WERI-Rb-1 (cell line): Measurements from ENCODE around the gene AP3M1.

Source experiments
- DNase-seq: peaks from one replicate; pipeline ENCODE4 v3.0.0-alpha.2; 2020
- H3K27ac ChIP-seq: fragments of 250-450 bp; sonication (Bioruptor Pico); 2 replicates; pipeline ENCODE4 v1.5.1; 2020; ENCODE audit warnings: mild to moderate bottlenecking, moderate library complexity
- H3K27me3 ChIP-seq: fragments of 250-450 bp; sonication (Bioruptor Pico); 2 replicates; pipeline ENCODE4 v1.5.1; 2021; ENCODE audit warnings: mild to moderate bottlenecking, low read depth, moderate library complexity; ENCODE audit not compliant: insufficient read depth, severe bottlenecking
- H3K36me3 ChIP-seq: fragments of 250-450 bp; sonication (Bioruptor Pico); 2 replicates; pipeline ENCODE4 v1.5.1; 2020; ENCODE audit warnings: mild to moderate bottlenecking, moderate library complexity
- H3K4me3 ChIP-seq: 2 replicates; pipeline ENCODE4 v1.5.1; 2011; ENCODE audit warnings: low read depth, mild to moderate bottlenecking, control low read depth, low read length
- H3K9me3 ChIP-seq: fragments of 250-450 bp; sonication (Bioruptor Pico); 2 replicates; pipeline ENCODE4 v1.5.1; 2021; ENCODE audit warnings: mild to moderate bottlenecking, moderate library complexity; ENCODE audit not compliant: severe bottlenecking
- TF ChIP-seq, protein P1 (sequence below): IDR thresholded peaks from 2 replicates; pipeline ENCODE4 v1.5.1; 2011; ENCODE audit warnings: low read depth, mild to moderate bottlenecking, control low read depth, inconsistent platforms, low read length

AP3M1 gene

GRCh38 chr10:74167443-74167842 lies 16.8 kb upstream of the AP3M1 start:
- H3K27me3 ChIP-seq, result no peaks in the 10 kb centered on the region
- no peak for DNase-seq
- TF ChIP-seq, protein P1, sequence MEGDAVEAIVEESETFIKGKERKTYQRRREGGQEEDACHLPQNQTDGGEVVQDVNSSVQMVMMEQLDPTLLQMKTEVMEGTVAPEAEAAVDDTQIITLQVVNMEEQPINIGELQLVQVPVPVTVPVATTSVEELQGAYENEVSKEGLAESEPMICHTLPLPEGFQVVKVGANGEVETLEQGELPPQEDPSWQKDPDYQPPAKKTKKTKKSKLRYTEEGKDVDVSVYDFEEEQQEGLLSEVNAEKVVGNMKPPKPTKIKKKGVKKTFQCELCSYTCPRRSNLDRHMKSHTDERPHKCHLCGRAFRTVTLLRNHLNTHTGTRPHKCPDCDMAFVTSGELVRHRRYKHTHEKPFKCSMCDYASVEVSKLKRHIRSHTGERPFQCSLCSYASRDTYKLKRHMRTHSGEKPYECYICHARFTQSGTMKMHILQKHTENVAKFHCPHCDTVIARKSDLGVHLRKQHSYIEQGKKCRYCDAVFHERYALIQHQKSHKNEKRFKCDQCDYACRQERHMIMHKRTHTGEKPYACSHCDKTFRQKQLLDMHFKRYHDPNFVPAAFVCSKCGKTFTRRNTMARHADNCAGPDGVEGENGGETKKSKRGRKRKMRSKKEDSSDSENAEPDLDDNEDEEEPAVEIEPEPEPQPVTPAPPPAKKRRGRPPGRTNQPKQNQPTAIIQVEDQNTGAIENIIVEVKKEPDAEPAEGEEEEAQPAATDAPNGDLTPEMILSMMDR, result no peak
- H3K36me3 ChIP-seq, result no peaks in the 10 kb centered on the region
- H3K9me3 ChIP-seq, result no peaks in the 10 kb centered on the region
- H3K4me3 ChIP-seq, result no peak overlapping the region
- no peak overlapping the region for H3K27ac ChIP-seq

- H3K4me3 ChIP-seq, result no peak overlapping the region
- DNase-seq, result no peak
- no peaks in the 10 kb centered on the region for H3K27me3 ChIP-seq
- H3K9me3 ChIP-seq, result no peaks in the 10 kb centered on the region
- no peak overlapping the region for H3K27ac ChIP-seq
- TF ChIP-seq, protein P1, result no peak
- peaks cover 4% of the 10 kb centered on the region; the same call in 1 of the 2 replicates for H3K36me3 ChIP-seq
These were observed 14.9 kb upstream of the AP3M1 start for GRCh38 chr10:74165530-74165901.

DNA sequence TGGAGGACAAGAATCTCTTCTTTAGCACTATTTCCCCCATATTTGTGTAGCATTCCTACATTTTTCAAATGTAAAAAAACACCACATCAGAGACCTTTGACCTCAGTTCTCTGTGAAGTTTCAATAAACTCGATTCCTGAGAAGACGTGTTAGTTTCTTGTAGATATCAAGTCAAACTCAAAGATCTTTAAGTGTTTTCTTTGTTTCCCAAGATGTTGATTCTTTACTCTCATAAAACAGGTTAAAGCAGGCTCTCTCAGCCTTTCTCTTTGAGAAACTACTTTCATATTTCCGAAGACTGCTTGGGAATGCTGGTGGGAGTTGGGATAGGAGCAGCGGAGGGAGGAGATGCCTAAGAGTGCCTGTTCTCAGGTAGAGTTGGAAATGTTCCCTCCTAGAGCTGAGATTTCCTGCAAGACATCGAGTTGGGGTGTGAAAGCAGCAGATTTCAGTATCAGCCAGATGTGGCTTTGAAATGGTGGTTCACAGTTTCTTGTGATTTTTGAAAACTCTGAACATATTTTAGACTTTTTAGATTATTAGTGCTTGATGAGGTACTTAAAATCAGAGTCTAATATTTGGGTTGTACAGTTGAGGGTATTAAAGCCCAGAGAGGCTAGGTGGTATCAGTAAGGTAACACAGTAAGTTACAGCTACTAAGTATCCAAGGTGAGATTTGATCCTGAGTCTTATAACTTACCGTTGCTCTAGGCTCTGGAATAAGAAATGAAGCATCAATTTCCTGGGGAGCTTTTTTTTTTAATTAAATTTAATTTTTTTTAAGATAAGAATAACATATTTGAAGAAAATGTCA lies 14.3 kb upstream of the AP3M1 start:
- no peaks in the 10 kb centered on the region for H3K27me3 ChIP-seq
- peaks cover 4% of the 10 kb centered on the region; the same call in 1 of the 2 replicates for H3K36me3 ChIP-seq
- DNase-seq, result no peak
- H3K27ac ChIP-seq, result no peak overlapping the region
- no peaks in the 10 kb centered on the region for H3K9me3 ChIP-seq
- TF ChIP-seq, protein P1, result no peak
- H3K4me3 ChIP-seq, result no peak overlapping the region

DNA sequence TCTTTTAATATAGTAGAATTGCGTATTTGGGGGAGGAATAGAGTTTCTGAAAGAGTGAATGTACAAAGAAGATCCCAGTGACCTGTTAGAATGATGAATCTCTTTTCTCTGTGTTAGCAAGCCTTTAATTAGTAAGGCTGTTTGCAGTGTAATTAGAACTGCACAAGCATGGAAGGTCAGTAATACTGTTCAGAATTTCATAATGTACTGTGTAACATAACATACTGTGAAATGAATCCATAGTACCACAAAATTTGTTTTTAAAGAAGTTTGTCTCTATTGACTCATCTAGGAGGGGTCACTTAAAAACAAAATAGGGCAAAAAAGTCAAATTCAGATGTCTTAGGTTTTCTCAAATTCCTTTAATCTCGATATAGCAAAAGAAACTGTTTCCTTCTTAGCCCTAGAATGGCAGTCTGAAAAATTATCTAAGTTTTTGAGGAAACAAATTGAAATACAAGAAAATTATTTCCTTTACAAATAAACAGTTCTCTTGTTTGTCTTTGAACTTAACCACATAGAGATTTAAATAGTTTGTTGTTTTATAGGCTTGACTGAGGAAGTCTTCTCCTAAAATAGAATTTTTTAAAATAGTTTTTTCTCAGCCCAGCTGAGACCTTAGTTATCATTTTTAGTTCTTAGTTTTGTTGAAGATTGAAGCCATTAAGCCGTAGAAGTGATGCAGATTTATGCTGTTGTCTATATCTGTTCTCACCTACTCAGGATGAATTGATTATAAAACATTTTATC lies 12.9 kb upstream of the AP3M1 start:
- Histone ChIP-seq H3K36me3 (peaks cover 4% of the 10 kb centered on the region; the same call in 1 of the 2 replicates), H3K9me3 (no peaks in the 10 kb centered on the region), H3K27me3 (no peaks in the 10 kb centered on the region), H3K4me3 (no peak overlapping the region), H3K27ac (no peak overlapping the region)
- no peak for DNase-seq
- TF ChIP-seq, protein P1, result no peak

- H3K4me3 ChIP-seq, result no peak overlapping the region
- TF ChIP-seq, protein P1, result no peak
- no peaks in the 10 kb centered on the region for H3K27me3 ChIP-seq
- H3K27ac ChIP-seq, result no peak overlapping the region
- no peak for DNase-seq
- H3K36me3 ChIP-seq, result peaks cover 4% of the 10 kb centered on the region
- no peaks in the 10 kb centered on the region for H3K9me3 ChIP-seq
These were observed 9.4 kb upstream of the AP3M1 start for GRCh38 chr10:74160013-74160412.
